ENCODE measurements around the gene RARB.

The RARB gene

GRCh38 chr3:25515171-25515570, 87.1 kb downstream of the RARB start:
- TF ChIP-seq EZH2 (IDR thresholded peaks at IDR 0.05) (no peak), POLR2AphosphoS5 (IDR thresholded peaks at IDR 0.05; ENCODE audit: borderline replicate concordance, low read depth, low read length) (no peak), FOXP2 (optimal IDR thresholded peaks at IDR 0.05; ENCODE audit: control extremely low read depth, extremely low read length, insufficient read depth) (no peak)
- DNase-seq (ENCODE audit: low read depth, low spot score) = no peak
- H3K36me3 ChIP-seq (ENCODE audit: insufficient read depth, low read length) = no peaks in the 10 kb centered on the region
- no peak overlapping the region for H3K27ac ChIP-seq
- no peak overlapping the region for H3K9ac ChIP-seq (ENCODE audit: insufficient read length)
- no peak overlapping the region for H3K4me3 ChIP-seq
- H3K9me3 ChIP-seq (ENCODE audit: low read depth, low read length) = no peaks in the 10 kb centered on the region

GRCh38 chr3:25520926-25521559, 93.0 kb downstream of the RARB start:
- H3K27ac ChIP-seq = no peak overlapping the region
- TF ChIP-seq FOXP2 (optimal IDR thresholded peaks at IDR 0.05; ENCODE audit: control extremely low read depth, extremely low read length, insufficient read depth) (no peak), EZH2 (IDR thresholded peaks at IDR 0.05) (no peak), POLR2AphosphoS5 (IDR thresholded peaks at IDR 0.05; ENCODE audit: borderline replicate concordance, low read depth, low read length) (no peak)

GRCh38 chr3:25527336-25527735, 99.3 kb downstream of the RARB start:
- H3K27ac ChIP-seq = no peak overlapping the region
- H3K4me3 ChIP-seq = no peak overlapping the region
- H3K36me3 ChIP-seq (ENCODE audit: insufficient read depth, low read length) = no peaks in the 10 kb centered on the region
- H3K9ac ChIP-seq (ENCODE audit: insufficient read length) = no peak overlapping the region
- TF ChIP-seq FOXP2 (optimal IDR thresholded peaks at IDR 0.05; ENCODE audit: control extremely low read depth, extremely low read length, insufficient read depth) = no peak
- no peak for TF ChIP-seq POLR2AphosphoS5 (IDR thresholded peaks at IDR 0.05; ENCODE audit: borderline replicate concordance, low read depth, low read length)
- TF ChIP-seq EZH2 (IDR thresholded peaks at IDR 0.05) = no peak
- no peaks in the 10 kb centered on the region for H3K9me3 ChIP-seq (ENCODE audit: low read depth, low read length)
- DNase-seq (ENCODE audit: low read depth, low spot score) = no peak

More at GRCh38 chr3:25520926-25521559, 93.0 kb downstream of the RARB start:
- Histone ChIP-seq H3K9me3 (ENCODE audit: low read depth, low read length) (no peaks in the 10 kb centered on the region), H3K4me3 (no peak overlapping the region), H3K36me3 (ENCODE audit: insufficient read depth, low read length) (no peaks in the 10 kb centered on the region), H3K9ac (ENCODE audit: insufficient read length) (no peak overlapping the region)
- DNase-seq (ENCODE audit: low read depth, low spot score) = no peak

- TF ChIP-seq FOXP2 (optimal IDR thresholded peaks at IDR 0.05; ENCODE audit: control extremely low read depth, extremely low read length, insufficient read depth) = no peak
- Histone ChIP-seq H3K36me3 (ENCODE audit: insufficient read depth, low read length) (no peaks in the 10 kb centered on the region), H3K4me3 (no peak overlapping the region), H3K9me3 (ENCODE audit: low read depth, low read length) (no peaks in the 10 kb centered on the region), H3K27ac (no peak overlapping the region), H3K9ac (ENCODE audit: insufficient read length) (no peak overlapping the region)
- DNase-seq (ENCODE audit: low read depth, low spot score) = no peak
Measured at GRCh38 chr3:25527801-25528200, 99.7 kb downstream of the RARB start.

- H3K9ac ChIP-seq (ENCODE audit: insufficient read length) = no peak overlapping the region
- TF ChIP-seq POLR2AphosphoS5 (IDR thresholded peaks at IDR 0.05; ENCODE audit: borderline replicate concordance, low read depth, low read length) (no peak), EZH2 (IDR thresholded peaks at IDR 0.05) (no peak), FOXP2 (optimal IDR thresholded peaks at IDR 0.05; ENCODE audit: control extremely low read depth, extremely low read length, insufficient read depth) (no peak)
- H3K36me3 ChIP-seq (ENCODE audit: insufficient read depth, low read length) = no peaks in the 10 kb centered on the region
- no peak for DNase-seq (ENCODE audit: low read depth, low spot score)
- no peaks in the 10 kb centered on the region for H3K9me3 ChIP-seq (ENCODE audit: low read depth, low read length)
- H3K27ac ChIP-seq = no peak overlapping the region
- H3K4me3 ChIP-seq = no peak overlapping the region
Measured at GRCh38 chr3:25531971-25532370, 103.9 kb downstream of the RARB start.

GRCh38 chr3:25532431-25533162, 104.5 kb downstream of the RARB start:
- DNase-seq (ENCODE audit: low read depth, low spot score) = peak; percentile 1

GRCh38 chr3:25533399-25533798, 105.3 kb downstream of the RARB start:
- DNase-seq (ENCODE audit: low read depth, low spot score) = no peak
- no peaks in the 10 kb centered on the region for H3K36me3 ChIP-seq (ENCODE audit: insufficient read depth, low read length)
- no peak for TF ChIP-seq POLR2AphosphoS5 (IDR thresholded peaks at IDR 0.05; ENCODE audit: borderline replicate concordance, low read depth, low read length)
- TF ChIP-seq FOXP2 (optimal IDR thresholded peaks at IDR 0.05; ENCODE audit: control extremely low read depth, extremely low read length, insufficient read depth) = no peak
- H3K27ac ChIP-seq = no peak overlapping the region
- no peaks in the 10 kb centered on the region for H3K9me3 ChIP-seq (ENCODE audit: low read depth, low read length)
- no peak overlapping the region for H3K9ac ChIP-seq (ENCODE audit: insufficient read length)
- H3K4me3 ChIP-seq = no peak overlapping the region

More at GRCh38 chr3:25532431-25533162, 104.5 kb downstream of the RARB start:
- no peaks in the 10 kb centered on the region for H3K9me3 ChIP-seq (ENCODE audit: low read depth, low read length)
- no peak for TF ChIP-seq POLR2AphosphoS5 (IDR thresholded peaks at IDR 0.05; ENCODE audit: borderline replicate concordance, low read depth, low read length)
- TF ChIP-seq FOXP2 (optimal IDR thresholded peaks at IDR 0.05; ENCODE audit: control extremely low read depth, extremely low read length, insufficient read depth) = no peak
- no peak for TF ChIP-seq EZH2 (IDR thresholded peaks at IDR 0.05)
- H3K36me3 ChIP-seq (ENCODE audit: insufficient read depth, low read length) = no peaks in the 10 kb centered on the region
- H3K9ac ChIP-seq (ENCODE audit: insufficient read length) = no peak overlapping the region
- H3K27ac ChIP-seq = no peak overlapping the region
- H3K4me3 ChIP-seq = no peak overlapping the region

- Histone ChIP-seq H3K9ac (ENCODE audit: insufficient read length) (no peak overlapping the region), H3K4me3 (no peak overlapping the region), H3K36me3 (ENCODE audit: insufficient read depth, low read length) (no peaks in the 10 kb centered on the region), H3K9me3 (ENCODE audit: low read depth, low read length) (no peaks in the 10 kb centered on the region), H3K27ac (no peak overlapping the region)
- TF ChIP-seq POLR2AphosphoS5 (IDR thresholded peaks at IDR 0.05; ENCODE audit: borderline replicate concordance, low read depth, low read length) (no peak), FOXP2 (optimal IDR thresholded peaks at IDR 0.05; ENCODE audit: control extremely low read depth, extremely low read length, insufficient read depth) (no peak), EZH2 (IDR thresholded peaks at IDR 0.05) (no peak)
- no peak for DNase-seq (ENCODE audit: low read depth, low spot score)
Measured at GRCh38 chr3:25534007-25534406, 105.9 kb downstream of the RARB start.
